Esophagus squamous epithelium (tissue), 5 donors: ENCODE measurements around the gene DLL1. TPM values are rescaled to one million over a fixed set of nuclear protein-coding genes. Genes with fewer than 3 reads are reported as not detected.

Experiments used
- DNase-seq: peaks from one replicate; lab custom pipeline; 2025; lab: John Stamatoyannopoulos, UW
- H3K27ac ChIP-seq, 4 donors: fragments of 200-600 bp; sonication (generic); one replicate each; pipeline ENCODE4 v1.5.1; 2016 to 2019; ENCODE audit warnings: mild to moderate bottlenecking in 1 of 4
- H3K27me3 ChIP-seq, 4 donors: fragments of 200-600 bp; sonication (generic); 1 replicate in 3 of 4; 2 replicates in 1 of 4; pipeline versions ENCODE4 v1.5.1 to v1.6.0; 2017 to 2021; ENCODE audit warnings: antibody characterized with exemption in 1 of 4
- H3K36me3 ChIP-seq, 3 donors: fragments of 200-600 bp; sonication (generic); one replicate each; pipeline ENCODE4 v1.5.1; 2016 to 2019
- H3K4me1 ChIP-seq, 3 donors: fragments of 200-600 bp; sonication (generic); one replicate each; pipeline ENCODE4 v1.5.1; 2017 to 2019
- H3K4me3 ChIP-seq, 4 donors: fragments of 200-600 bp; sonication (generic); 1 replicate in 3 of 4; 2 replicates in 1 of 4; pipeline ENCODE4 v1.5.1; 2016 to 2019; ENCODE audit warnings: mild to moderate bottlenecking in 2 of 4, moderate library complexity in 1 of 4
- H3K9me3 ChIP-seq, 3 donors: fragments of 200-600 bp; sonication (generic); one replicate each; pipeline ENCODE4 v1.5.1; 2016 to 2019
- CTCF ChIP-seq, 6 experiments: fragments of 450-650 bp in 4 of 6; fragments of 200-600 bp in 2 of 6; sonication (generic) in 2 of 6; IDR thresholded peaks; one replicate each; pipeline ENCODE4 v1.5.1; 2016 to 2019; ENCODE audit warnings: antibody characterized with exemption in 6 of 6, mild to moderate bottlenecking in 4 of 6, moderate library complexity in 4 of 6
- POLR2A ChIP-seq, 4 donors: fragments of 450-650 bp; IDR thresholded peaks; one replicate each; pipeline ENCODE4 v1.6.1; 2017; ENCODE audit warnings: antibody characterized with exemption in 4 of 4, mild to moderate bottlenecking in 4 of 4, moderate library complexity in 3 of 4
- WGBS, 2 donors: methylation state at CpG; one replicate each; pipeline ENCODE4 v1.1.5; 2018; 5-methylcytosine and 5-hydroxymethylcytosine counted together
- intact Hi-C: fragments of 100-400 bp; cut with DNase I; formaldehyde crosslinking; loops from one replicate; pipeline ENCODE4 v1.15.0; 2022
- total RNA-seq, 4 donors: library from RNA; depleted of rRNA; stranded (reverse); fragments of >200 nt; gene quantifications; one replicate each; pipeline ENCODE4 v1.1.0, GENCODE V29; 2016
- donor health status: DM: yes; HTN: yes; CAD: no.

The DLL1 gene
- total RNA-seq, 4 donors from 2014 or later = 8.3 to 37.6 (median 15.1) TPM

GRCh38 chr6:170256641-170257040 lies 34.2 kb downstream of the DLL1 start:
- WGBS, 2 donors = 85 to 92% methylated on average over 17 to 21 of the region's 21 CpGs
- TF ChIP-seq CTCF (IDR thresholded peaks at IDR 0.05) = no peak
- TF ChIP-seq POLR2A (IDR thresholded peaks at IDR 0.05) = no peak
- Histone ChIP-seq H3K27ac (no peak overlapping the region), H3K36me3 (no peaks in the 10 kb centered on the region), H3K27me3 (peaks cover 0 to 43% (median 0%) of the 10 kb centered on the region in 4 donors), H3K4me1 (peaks cover 0 to 11% (median 3%) of the 10 kb centered on the region in 3 donors), H3K9me3 (no peaks in the 10 kb centered on the region), H3K4me3 (no peak overlapping the region)
- intact Hi-C loops = no loop called here
- no peak for DNase-seq

GRCh38 chr6:170255426-170256125 lies 35.3 kb downstream of the DLL1 start:
- no peaks in the 10 kb centered on the region for H3K36me3 ChIP-seq
- peaks cover 0 to 22% (median 10%) of the 10 kb centered on the region in 3 donors for H3K4me1 ChIP-seq
- TF ChIP-seq POLR2A (IDR thresholded peaks at IDR 0.05) = no peak
- TF ChIP-seq CTCF (IDR thresholded peaks at IDR 0.05) = no peak
- no peak for DNase-seq
- WGBS, 2 donors = 85 to 89% methylated on average over 16 to 20 of the region's 32 CpGs
- no peak overlapping the region for H3K27ac ChIP-seq
- H3K9me3 ChIP-seq = no peaks in the 10 kb centered on the region
- peaks cover 0 to 41% (median 0%) of the 10 kb centered on the region in 4 donors for H3K27me3 ChIP-seq
- intact Hi-C loops = no loop called here
- H3K4me3 ChIP-seq = no peak overlapping the region

- TF ChIP-seq CTCF (IDR thresholded peaks at IDR 0.05) = no peak
- TF ChIP-seq POLR2A (IDR thresholded peaks at IDR 0.05) = no peak
- WGBS, 2 donors = 78 to 89% methylated on average over 8 to 13 of the region's 14 CpGs
- no peak overlapping the region for H3K27ac ChIP-seq
- H3K4me1 ChIP-seq = peaks cover 0 to 28% (median 14%) of the 10 kb centered on the region in 3 donors
- no peaks in the 10 kb centered on the region for H3K9me3 ChIP-seq
- no peak overlapping the region for H3K4me3 ChIP-seq
- no peaks in the 10 kb centered on the region for H3K36me3 ChIP-seq
- H3K27me3 ChIP-seq = peaks cover 0 to 41% (median 0%) of the 10 kb centered on the region in 4 donors
- no peak for DNase-seq
- intact Hi-C loops = no loop called here
Measured at GRCh38 chr6:170254315-170255213, 36.3 kb downstream of the DLL1 start.

- Histone ChIP-seq H3K4me1 (peaks cover 0 to 28% (median 14%) of the 10 kb centered on the region in 3 donors), H3K9me3 (no peaks in the 10 kb centered on the region), H3K36me3 (no peaks in the 10 kb centered on the region), H3K4me3 (no peak overlapping the region), H3K27me3 (peaks cover 0 to 48% (median 0%) of the 10 kb centered on the region in 4 donors), H3K27ac (no peak overlapping the region)
- intact Hi-C loops = no loop called here
- 89 to 95% methylated on average over 3 to 6 of the region's 9 CpGs for WGBS, 2 donors
- TF ChIP-seq CTCF (IDR thresholded peaks at IDR 0.05) = no peak
- DNase-seq = no peak
Measured at GRCh38 chr6:170253910-170254269, 37.0 kb downstream of the DLL1 start.
